ENCODE data around the gene HNRNPF.
"Not testable (repeated sequence)": the region's sequence is repeated elsewhere in the genome, so short reads cannot be mapped to it uniquely, and the experiment has no call there.

Gene HNRNPF

DNA sequence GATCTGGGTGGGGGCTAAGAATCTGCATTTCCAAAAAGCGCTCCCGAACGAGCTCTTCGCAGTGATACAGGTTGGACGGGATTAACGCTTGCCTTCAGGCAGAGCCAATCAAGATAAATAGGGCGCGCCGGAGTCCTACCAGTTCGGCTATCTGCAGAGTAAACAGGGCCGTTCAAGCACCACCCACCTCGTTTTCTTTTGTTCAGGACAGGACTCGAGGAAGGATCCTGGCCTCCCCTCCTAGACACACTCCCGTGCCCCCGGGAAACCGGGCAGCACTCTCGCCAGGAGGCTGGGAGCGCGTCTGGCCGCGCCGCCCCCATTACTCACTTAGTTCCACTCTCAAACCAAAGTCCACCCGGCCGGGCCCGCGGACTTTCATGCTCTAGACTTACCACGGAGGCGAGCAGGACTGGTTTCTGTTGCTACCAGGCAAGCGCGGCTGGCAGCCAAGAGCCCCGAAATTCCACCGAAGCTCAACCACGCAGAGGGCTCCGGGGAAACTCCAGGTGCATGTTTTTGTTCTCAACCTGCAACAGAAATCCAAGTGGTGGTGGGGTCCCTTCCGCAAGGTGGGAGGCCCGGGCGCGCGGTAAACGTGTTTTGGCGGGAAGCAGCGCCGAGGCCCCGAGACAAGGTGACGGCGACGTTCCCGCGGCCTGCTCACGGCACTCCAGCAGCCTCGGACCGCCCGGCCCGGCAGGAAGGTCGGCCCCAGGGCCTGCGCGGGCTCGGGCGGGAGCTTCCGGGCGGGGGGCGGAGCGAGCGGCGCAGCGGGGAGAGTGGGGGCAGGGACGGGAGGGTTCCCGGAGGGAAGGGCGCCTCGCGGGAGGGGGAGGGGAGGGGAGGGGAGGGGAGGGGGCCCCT is 12.7 kb downstream of the HNRNPF start:
- peak; percentile 37 for DNase-seq (ENCODE audit: low read depth)

DNA sequence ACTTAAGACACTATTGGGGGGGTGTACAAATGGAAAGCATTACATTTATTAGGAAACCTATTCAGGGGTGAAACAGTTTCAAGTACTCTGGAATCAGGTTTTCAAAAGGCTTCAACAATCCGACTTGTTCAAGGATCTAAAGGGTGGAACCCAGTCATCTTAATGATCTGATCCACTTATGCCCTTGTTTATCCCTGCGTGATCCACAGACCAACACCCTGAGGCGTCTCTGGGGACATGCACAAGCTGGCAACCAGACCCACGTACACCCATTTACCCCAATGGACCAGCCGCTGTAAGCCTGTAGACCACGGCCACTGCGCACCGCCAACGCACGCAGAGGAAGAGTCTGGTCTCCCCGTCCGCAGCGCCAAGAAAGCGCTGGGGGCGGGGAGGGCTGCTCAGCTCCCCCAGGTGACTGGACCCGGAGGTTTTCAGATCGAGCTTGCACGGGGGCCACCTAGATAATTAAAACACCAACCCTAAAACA is 13.4 kb downstream of the HNRNPF start:
- DNase-seq (ENCODE audit: low read depth), result no peak

DNA sequence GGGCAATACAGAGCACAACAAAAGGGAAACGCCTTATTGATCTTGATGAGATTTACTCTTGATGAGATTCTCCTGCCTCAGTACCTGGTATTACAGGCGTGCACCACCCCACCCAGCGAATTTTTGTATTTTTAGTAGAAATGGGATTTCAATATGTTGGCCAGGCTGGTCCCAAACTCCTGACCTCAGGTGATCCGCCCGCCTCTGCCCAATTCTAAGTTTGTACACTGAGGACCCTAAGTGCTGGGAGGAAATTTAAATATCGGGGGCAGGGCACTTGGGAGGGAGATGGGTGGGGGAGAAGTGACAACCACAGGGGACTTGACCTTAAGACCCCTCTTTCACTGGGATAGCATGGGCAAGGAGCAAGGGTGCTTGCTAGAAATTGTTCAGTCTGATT is 14.1 kb downstream of the HNRNPF start:
- no peak for DNase-seq (ENCODE audit: low read depth)

DNA sequence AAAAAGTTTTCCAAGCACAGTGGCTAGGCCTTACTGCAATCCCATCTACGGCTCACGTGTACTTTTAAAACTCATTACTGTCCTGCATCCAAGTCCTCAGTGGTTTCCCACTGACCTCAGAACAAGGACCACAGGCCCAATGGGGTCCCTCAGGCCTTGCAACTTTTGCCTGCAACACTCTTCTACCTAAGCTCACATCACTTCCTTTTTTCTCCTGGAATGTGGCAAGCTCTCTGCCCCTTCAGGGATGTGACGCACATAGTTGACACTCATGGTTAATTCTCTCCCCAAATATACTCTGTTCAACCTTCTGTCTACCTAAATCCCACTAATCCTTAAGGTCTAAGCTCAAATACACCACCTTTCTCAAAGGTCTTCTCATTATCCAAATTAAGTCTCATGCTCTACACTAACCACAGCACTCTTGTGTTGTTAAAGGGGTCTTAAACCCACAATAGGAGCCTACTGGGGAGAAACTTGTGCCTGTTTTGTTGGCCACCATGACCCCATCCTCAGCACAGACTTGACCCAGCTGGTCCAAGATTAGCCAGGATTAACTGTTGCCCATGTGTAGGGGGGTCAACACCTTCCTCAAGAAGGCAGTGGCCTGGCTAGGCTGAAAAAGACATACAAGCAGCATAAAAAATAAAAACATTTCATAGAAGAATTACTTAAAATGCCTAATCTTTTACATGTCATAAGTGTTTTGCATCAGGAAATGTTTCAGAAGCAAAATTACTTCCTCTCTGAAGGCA is 15.2 kb downstream of the HNRNPF start:
- no peak for DNase-seq (ENCODE audit: low read depth)

DNA sequence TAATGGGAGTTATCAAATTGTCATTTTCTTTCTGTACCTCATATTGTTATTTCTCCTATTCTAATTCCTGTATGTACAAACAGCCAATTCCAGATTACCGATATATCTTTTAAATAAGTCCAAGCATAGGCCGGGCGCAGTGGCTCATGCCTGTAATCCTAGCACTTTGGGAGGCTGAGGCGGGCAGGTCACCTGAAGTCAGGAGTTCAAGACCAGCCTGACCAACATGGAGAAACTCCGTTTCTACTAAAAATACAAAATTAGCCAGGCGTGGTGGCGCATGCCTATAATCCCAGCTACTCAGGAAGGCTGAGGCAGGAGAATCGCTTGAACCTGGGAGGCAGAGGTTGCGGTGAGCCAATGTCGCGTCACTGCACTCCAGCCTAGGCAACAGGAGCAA is 15.8 kb downstream of the HNRNPF start:
- DNase-seq (ENCODE audit: low read depth), result not testable (repeated sequence)

DNA sequence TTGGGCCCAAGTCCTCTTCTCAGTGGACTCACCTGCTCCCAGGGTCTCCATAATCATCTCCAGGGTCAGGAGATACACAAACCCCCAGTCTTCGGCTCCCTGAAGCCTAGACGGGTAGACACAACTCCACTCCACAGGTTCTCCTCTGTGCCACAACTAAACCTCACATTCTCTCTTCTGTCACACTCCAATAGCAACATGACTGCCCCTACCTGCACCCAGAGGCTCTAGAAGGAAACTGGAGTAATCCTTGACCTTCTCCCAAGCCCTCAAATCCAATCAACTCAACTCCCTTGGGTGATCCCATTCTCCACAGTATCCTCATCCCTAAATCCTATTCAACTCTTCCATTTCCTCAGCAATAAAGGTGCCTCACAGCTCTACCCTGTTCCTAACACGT is 16.2 kb downstream of the HNRNPF start:
- DNase-seq (ENCODE audit: low read depth), result no peak

DNA sequence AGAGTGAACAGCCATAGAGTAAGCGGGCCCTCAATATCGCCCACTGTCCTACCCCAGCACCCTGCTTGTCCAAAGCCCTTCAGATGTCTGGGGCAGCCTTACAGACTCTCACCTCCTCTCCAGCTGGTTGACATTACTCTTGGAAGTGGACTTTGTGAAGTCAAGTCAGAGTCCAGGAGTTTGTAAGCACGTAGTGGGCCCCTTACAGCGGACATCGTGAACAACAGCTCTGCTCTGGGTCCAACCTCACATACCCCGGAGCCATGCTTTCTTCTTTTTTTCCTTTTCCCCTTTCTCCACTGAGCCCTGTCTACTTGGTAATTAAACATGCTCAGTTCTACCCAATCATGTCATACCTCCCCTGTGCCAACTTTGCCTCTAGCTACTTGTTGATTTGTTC is 17.5 kb downstream of the HNRNPF start:
- no peak for DNase-seq (ENCODE audit: low read depth)

DNA sequence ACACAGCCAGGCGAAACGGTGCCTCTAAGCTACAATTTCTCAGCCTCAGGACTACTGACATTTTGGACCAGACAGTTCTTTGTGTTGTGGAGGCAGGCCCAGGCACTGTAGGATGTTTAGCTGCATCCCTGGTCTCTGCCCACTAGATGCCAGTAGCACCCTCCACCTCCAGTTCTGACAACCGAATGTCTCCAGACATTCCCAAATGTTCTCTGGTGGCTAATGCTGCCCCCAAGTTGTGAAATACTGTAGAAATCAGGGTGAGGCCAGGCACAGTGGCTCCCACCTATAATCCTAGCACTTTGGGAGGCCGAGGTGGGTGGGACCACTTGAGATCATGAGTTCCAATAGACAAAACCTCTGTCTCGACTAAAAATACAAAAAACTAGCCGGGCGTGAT is 18.2 kb downstream of the HNRNPF start:
- DNase-seq (ENCODE audit: low read depth), result no peak

DNA sequence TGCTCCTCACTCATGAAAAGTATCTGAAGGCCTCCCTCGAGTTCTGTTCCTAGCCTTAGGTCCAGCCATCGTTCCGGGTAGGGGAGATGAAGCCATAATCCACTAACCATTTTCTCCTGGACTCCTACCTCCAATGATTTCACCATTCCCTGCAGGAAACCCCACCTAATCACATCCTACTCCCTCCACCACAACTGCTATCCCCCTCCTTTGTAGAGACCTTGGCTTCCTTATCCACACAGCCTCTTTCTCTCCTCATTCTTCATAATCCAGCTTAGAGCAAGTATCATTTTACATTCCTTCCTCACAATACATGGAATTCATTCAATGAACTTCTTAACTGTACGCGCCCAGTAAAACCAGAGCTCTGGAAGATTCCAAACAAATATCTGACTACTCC is 18.7 kb downstream of the HNRNPF start:
- DNase-seq (ENCODE audit: low read depth), result no peak

DNA sequence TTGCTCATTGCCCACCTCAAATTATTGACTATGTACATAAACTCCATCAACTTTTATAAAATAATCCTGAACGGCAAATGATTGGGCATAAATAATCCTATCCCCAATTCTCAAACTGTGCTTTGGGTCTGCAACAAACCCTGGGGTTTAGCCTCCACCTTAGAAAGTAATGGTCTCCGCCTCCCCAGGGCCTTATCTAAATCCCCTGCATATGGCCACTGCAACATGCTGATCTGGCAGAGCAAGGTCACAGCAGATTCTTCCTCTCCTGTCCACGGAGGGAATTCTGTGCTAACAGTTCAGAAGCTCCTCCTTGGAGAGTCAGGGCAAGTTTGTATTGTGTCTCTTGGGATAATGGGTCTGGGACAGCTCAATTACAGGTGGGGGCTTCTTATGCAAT is 19.1 kb downstream of the HNRNPF start:
- no peak for DNase-seq (ENCODE audit: low read depth)

DNA sequence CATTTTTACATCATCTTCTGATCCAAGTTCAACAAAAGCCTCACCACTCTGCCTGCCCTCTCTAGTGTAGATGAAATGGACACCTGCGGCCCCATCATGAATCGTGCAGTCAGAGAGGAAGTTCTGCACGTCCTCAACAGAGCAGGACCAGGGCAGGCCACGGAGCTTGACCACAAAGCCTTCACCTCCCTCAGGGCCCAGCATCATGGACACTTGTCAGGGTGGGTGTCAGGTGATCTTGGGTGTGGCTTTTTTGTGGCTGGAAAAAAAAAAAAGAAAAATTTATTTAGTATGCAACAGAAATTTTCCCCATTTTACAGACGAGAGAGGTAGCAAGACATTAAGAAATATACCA is 21.3 kb downstream of the HNRNPF start:
- no peak for DNase-seq (ENCODE audit: low read depth)

DNA sequence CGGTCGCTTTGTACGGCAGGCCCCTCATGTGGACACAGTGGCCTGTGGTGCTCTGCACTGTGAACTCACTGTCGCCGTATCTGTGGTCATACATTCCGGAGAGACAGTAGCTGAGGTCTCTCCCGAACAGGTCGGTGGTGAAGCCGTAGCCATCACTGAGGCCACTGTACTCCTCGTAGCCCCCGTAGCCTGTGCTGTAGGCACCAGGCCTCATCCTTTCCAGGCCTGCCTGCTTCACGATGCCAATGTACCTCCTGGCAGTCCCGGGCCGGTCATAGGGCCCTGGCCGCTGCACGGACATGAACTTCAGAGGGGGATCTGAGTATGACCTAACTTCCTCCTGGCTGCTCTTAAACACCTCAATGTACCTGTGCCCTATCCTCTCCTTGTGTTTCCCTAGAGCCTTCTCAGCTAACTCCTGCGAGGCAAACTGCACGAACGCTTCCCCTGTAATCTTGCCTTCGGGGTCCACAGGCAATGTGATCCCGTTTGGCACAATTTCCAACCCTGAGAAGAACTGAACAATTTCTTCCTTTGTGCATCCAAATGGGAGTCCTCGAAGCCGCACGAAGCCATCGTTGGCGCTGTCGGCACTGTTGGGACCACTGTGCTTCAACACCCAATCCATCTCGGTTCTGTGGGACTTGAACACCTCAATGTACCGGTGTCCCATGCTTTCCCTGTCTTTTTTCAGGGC is 21.9 kb downstream of the HNRNPF start:
- no peak for DNase-seq (ENCODE audit: low read depth)

DNA sequence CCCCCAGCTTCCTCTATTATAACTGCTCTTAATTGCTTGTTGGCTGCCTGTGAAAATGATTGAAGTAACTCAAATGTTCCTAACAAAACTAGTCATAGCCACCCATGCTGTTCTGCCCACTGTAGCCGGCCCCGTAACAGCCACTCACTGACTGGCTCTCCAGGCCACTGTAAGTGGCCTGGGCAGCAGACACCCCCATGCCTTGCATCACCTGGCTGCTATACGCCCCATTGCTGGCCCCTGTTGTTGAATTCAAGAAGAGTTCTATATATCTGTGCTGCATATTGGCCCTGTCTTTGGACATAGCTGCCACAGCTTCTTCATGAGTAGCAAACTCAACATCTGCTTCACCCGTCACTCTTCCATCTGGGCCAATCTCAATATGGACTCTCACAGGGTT is 22.4 kb downstream of the HNRNPF start:
- no peak for DNase-seq (ENCODE audit: low read depth)

DNA sequence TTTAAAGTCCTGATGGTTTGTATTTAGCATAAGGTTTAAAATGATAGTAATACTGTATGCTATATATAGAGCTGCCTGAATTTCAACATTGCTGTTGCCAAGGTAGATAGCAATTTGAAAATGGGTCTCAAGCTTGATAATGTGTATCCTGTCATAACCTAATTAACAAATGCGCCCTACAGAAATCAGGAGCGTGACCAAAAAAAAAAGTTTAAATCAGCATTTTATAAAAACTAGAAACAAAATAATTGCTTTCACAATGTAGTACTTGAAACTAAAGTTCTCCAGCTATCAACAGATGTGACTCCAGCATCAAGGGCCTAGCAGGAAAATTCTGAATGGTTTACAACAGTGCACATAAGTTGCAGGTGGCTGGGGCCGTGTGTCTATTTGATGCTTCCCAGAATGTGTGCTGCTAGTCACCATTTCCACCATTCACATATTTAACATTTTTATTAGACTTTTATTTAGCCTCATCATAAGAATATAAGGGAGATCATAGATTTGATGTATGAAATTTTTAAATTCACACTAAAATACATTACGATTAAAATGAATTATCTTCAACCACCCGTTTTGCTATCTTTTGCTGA is 23.5 kb downstream of the HNRNPF start:
- no peak for DNase-seq (ENCODE audit: low read depth)

DNA sequence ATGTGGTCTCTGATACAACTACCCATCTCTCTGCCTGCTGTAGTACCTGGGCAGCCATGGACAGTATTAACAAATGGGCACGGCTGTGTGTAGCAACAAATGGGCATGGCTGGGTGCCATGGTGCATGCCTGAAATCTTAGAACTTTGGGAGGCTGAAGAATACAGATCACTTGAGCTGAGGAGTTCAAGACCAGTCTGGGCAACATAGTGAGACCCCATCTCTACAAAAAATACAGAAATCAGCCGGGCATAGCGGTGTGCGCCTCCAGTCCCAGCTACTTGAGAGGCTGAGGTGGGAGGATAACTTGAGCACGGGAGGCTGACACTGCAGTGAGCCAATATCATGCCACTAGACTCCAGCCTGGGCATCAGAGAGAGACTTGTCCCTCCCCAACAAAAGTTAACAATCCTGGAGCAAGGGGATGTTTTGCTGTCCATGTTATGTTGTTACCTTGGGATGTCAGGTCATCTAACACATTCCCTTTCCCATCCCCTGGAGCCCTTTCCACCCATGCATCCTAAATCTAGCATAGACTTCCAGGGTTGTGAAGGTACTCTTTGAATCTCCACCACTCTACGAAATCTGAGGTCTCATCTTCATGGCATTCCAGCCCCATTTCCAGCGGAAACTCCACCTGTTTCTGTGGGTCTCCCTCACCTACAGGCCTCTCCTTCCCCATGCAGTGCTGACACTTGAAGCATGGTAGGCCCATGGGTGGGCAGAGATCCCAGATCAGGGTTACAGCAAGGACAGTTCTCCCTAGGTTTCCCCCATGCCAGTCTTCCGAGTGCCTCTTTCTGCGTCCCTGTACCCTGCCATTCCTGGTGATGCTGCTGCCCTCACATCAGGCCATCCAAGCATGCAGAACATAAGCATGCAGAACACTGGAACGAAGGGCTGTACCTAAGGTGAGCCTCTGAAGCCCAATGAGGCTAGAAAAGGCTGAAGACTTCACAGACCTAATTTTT is 24.4 kb downstream of the HNRNPF start:
- no peak for DNase-seq (ENCODE audit: low read depth)

DNA sequence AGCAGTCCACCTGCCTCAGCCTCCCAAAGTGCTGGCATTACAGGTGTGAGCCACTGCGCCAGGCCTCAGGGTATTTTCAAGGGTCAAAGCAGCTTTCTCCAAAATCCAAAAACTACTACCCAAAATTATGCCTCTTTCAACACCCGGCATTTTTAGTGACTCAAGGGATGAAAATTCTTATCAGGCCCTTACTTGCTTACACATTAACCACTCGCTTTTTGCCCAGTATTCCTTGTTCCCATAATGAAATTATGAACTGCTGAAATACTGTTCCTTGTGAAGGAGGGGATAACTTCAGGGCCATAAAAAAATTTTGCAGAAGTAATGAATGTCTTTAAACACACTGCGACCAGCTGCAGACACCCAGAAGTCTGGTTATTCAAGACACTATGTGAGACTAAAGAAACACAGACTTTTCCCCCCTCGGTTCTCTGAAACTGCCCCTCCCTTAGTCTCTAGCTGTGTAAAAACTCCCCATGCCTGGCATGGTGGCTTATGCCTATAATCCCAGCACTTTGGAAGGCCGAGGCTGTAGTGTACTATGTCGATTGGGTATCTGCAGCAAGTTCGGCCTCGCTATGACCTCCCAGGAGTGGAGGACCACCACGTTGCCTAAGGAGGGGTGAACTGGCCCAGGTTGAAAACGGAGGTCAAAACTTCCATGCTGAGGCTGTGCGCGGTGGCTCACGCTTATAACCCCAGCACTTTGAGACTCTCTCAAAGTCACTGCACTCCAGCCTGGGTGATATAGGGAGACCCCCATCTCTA is 25.6 kb downstream of the HNRNPF start:
- no peak for DNase-seq (ENCODE audit: low read depth)

DNA sequence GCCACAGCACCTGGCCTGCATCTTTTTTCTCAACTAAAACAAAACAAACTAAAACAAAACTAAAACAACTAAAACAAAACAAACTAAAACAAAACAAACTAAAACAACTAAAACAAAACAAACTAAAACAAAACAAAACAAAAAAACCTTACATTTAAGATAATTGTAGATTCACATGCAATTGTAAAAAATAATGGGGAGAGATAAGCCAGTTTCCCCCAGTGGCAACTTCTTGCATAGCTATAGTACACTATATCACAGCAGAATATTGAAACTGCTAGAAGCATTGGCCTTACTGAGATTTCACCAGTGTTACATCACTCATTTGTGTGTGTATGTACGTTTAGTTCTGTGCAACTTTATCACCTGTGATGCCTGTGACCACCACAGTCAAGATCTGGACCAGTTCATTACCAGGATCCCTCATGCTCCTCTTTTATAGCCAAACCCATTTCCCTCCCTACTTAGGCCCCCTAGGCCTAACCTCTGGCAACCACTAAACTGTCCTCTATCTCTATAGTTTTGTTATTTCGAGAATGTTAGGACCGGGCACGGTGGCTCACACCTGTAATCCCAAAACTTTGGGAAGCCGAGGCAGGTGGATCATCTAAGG is 28.3 kb downstream of the HNRNPF start:
- DNase-seq (ENCODE audit: low read depth), result no peak

DNA sequence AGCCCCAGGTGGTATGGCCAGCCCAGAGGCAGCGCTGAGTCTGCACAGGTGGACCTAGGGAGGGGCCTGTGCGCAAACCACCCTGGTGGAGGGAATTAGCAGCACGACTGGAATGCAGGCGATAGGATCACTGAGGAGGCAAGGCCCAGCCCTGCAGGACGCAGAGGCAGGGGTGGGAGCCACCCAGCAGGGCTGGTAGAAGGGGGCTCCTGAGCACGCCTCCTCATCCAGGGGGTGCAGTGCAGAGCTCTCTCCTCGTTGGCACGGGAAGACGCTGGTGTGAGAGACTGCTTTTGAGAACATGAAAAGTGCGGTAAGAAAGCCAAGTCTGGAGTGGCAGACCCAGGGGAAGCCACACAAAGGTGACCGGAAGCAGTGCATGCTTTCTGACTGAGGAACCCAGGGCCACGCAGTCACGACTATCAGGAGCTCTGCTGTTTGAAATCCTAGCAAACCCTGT is 31.5 kb downstream of the HNRNPF start:
- DNase-seq (ENCODE audit: low read depth), result no peak

DNA sequence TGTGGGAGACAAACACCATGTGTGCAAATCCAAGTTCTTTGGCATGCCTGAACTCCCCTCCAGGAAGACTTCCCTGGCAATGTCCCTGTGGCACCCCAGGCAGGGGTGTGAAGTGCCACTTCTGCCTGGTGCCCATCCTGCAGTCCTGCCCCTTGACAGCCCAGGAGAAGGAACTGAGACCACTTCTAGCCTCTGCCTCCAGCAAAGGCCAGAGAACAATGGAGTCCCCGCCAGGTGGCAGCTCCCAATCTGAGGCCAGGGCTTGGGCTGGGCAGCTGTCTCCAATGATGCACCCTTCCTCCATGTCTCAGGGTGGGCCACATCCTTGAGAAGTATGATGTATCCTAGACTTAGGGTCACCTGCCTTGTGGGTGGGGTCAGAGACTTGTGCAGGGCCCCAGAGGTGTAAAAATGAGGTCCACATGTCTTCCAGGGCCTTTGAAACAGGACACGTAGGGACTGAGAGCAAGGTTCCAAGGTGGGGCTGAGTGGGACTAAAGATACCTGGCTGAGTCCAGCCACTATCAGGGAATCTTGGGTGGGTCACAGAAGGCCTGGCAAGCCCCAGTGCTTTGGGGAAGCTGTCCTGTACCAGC is 32.1 kb downstream of the HNRNPF start:
- no peak for DNase-seq (ENCODE audit: low read depth)

All from activated gamma-delta T cell treated with anti-CD3 and anti-CD28 coated beads, Interleukin-2, amount 50 U/mL, for 16 hours (primary cell).